Motor neuron (in vitro differentiated cells): ENCODE results near the gene PSMD10. TPM values are rescaled to one million over a fixed set of nuclear protein-coding genes. Genes with fewer than 3 reads are reported as not detected.

Experiments
- ATAC-seq, 8 experiments: fragments of 200-7000 bp; cut with Tn5 transposase; replicated peaks in 6 of 8; 2 replicates each; pipeline ENCODE4 v1.8.0; 2021; ENCODE audit warnings: mild to moderate bottlenecking in 8 of 8, moderate library complexity in 8 of 8
- H3K27ac ChIP-seq, 2 donors: fragments of 250-450 bp; sonication (Bioruptor Pico); 2 replicates each; pipeline ENCODE4 v1.9.0; 2021; ENCODE audit warnings: antibody characterized with exemption in 2 of 2, mild to moderate bottlenecking in 2 of 2, moderate library complexity in 1 of 2
- H3K4me1 ChIP-seq, 2 donors: fragments of 250-450 bp; sonication (Bioruptor Pico); replicated peaks in 1 of 2; 2 replicates each; pipeline ENCODE4 v1.6.1; 2021; ENCODE audit warnings: antibody characterized with exemption in 2 of 2, mild to moderate bottlenecking in 2 of 2, moderate library complexity in 1 of 2
- H3K4me3 ChIP-seq, 5 donors: fragments of 250-450 bp; sonication (Bioruptor Pico); 2 replicates each; pipeline ENCODE4 v1.9.0; 2021; ENCODE audit warnings: antibody characterized with exemption in 5 of 5, mild to moderate bottlenecking in 5 of 5, moderate library complexity in 4 of 5
- WGBS, 10 experiments: fragments of 450-650 bp; shearing (Covaris generic); methylation state at CpG; one replicate each; pipeline ENCODE4 v1.0.0; 2022; 5-methylcytosine and 5-hydroxymethylcytosine counted together
- in situ Hi-C, 9 experiments: fragments of 400-800 bp; cut with MboI; loops; one replicate each; pipeline ENCODE4 v1.15.0; 2021; ENCODE audit warnings: low sequenced_read_pairs in 9 of 9, low pct_unique_long_range_greater_than_20kb in 2 of 9; ENCODE audit not compliant: unreplicated experiment in 9 of 9
- total RNA-seq, 8 experiments: library from RNA; unstranded; fragments of 300-600 nt; gene quantifications; 2 replicates each; pipeline versions ENCODE4 v1.2.3 to v1.2.4, GENCODE V29; 2022

The PSMD10 gene
- total RNA-seq, result 10 to 100 TPM; 44.7 to 97.8 (median 66.6) TPM

GRCh38 chrX:108091264-108091877 lies at the start of gene PSMD10, which contains the start of gene ATG4A:
Gene PSMD10, minus strand, starts transcription at chrX:108091542. Its CDS starts 22 bp downstream, at chrX:108091520.
Gene ATG4A, plus strand, starts transcription at chrX:108091778. Its CDS starts 49 bp downstream, at chrX:108091827.
- ATAC-seq, result peak; percentile 93 to 98 (median 97)
- H3K4me1 ChIP-seq, result no peaks in the 10 kb centered on the region
- WGBS, 10 experiments, result 0 to 57% (median 10%) methylated on average over 1 to 28 of the region's 47 CpGs; no CpG with 5 or more reads in 7 of the 10 experiments
- in situ Hi-C loops, result no loop called here
- peak within 1 kb of the TSS; percentile 44 to 99 (median 56) for H3K4me3 ChIP-seq
- peak within 1 kb of the TSS; percentile 76 to 84 for H3K27ac ChIP-seq

- no peak overlapping the region for H3K27ac ChIP-seq
- in situ Hi-C loops, result no loop called here
- ATAC-seq, result peak in 3 of 8 experiments; percentile 17 to 76 (median 54)
Measured at GRCh38 chrX:108138814-108139702, 47.7 kb upstream of the PSMD10 start.

GRCh38 chrX:108134724-108135123 lies 43.4 kb upstream of the PSMD10 start:
- no peak for ATAC-seq
- no peak overlapping the region for H3K27ac ChIP-seq
- 63 to 100% (median 100%) methylated on average over 1 of the region's 1 CpG; no CpG with 5 or more reads in 7 of the 10 experiments for WGBS, 10 experiments
- no peaks in the 10 kb centered on the region for H3K4me1 ChIP-seq
- in situ Hi-C loops, result no loop called here
- no peak overlapping the region for H3K4me3 ChIP-seq

More at GRCh38 chrX:108138814-108139702, 47.7 kb upstream of the PSMD10 start:
- WGBS, 10 experiments, result 50 to 78% (median 55%) methylated on average over 1 to 5 of the region's 7 CpGs; no CpG with 5 or more reads in 7 of the 10 experiments
- Histone ChIP-seq H3K4me1 (no peaks in the 10 kb centered on the region), H3K4me3 (no peak overlapping the region)

GRCh38 chrX:108132876-108133275 lies 41.5 kb upstream of the PSMD10 start:
- no peaks in the 10 kb centered on the region for H3K4me1 ChIP-seq
- H3K4me3 ChIP-seq, result no peak overlapping the region
- no peak overlapping the region for H3K27ac ChIP-seq
- ATAC-seq, result no peak
- 53 to 100% (median 93%) methylated on average over 1 to 2 of the region's 2 CpGs; no CpG with 5 or more reads in 6 of the 10 experiments for WGBS, 10 experiments
- in situ Hi-C loops, result no loop called here

- in situ Hi-C loops, result no loop called here
- WGBS, 10 experiments, result 60 to 100% (median 89%) methylated on average over 1 to 2 of the region's 8 CpGs; no CpG with 5 or more reads in 6 of the 10 experiments
- H3K27ac ChIP-seq, result no peak overlapping the region
- no peaks in the 10 kb centered on the region for H3K4me1 ChIP-seq
- ATAC-seq, result no peak
- H3K4me3 ChIP-seq, result no peak overlapping the region
Measured at GRCh38 chrX:108132034-108132433, 40.7 kb upstream of the PSMD10 start.

- Histone ChIP-seq H3K4me1 (no peaks in the 10 kb centered on the region), H3K27ac (no peak overlapping the region), H3K4me3 (no peak overlapping the region)
- WGBS, 10 experiments, result 0 to 40% (median 14%) methylated on average over 1 of the region's 2 CpGs; no CpG with 5 or more reads in 7 of the 10 experiments
- in situ Hi-C loops, result no loop called here
- no peak for ATAC-seq
Measured at GRCh38 chrX:108131471-108131870, 40.1 kb upstream of the PSMD10 start.

GRCh38 chrX:108130889-108131288 lies 39.5 kb upstream of the PSMD10 start:
- H3K27ac ChIP-seq, result no peak overlapping the region
- in situ Hi-C loops, result no loop called here
- ATAC-seq, result no peak
- no peak overlapping the region for H3K4me3 ChIP-seq
- no CpG with 5 or more reads among the region's 1 CpG for WGBS, 10 experiments
- no peaks in the 10 kb centered on the region for H3K4me1 ChIP-seq

- in situ Hi-C loops, result no loop called here
- 20 to 40% (median 29%) methylated on average over 1 to 2 of the region's 4 CpGs; no CpG with 5 or more reads in 6 of the 10 experiments for WGBS, 10 experiments
- H3K4me1 ChIP-seq, result no peaks in the 10 kb centered on the region
- H3K4me3 ChIP-seq, result no peak overlapping the region
- no peak overlapping the region for H3K27ac ChIP-seq
- ATAC-seq, result peak in 3 of 8 experiments; percentile 60 to 95 (median 93)
Measured at GRCh38 chrX:108127152-108127551, 35.8 kb upstream of the PSMD10 start.

- H3K4me1 ChIP-seq, result no peaks in the 10 kb centered on the region
- H3K27ac ChIP-seq, result no peak overlapping the region
- 40 to 100% (median 67%) methylated on average over 1 to 2 of the region's 2 CpGs; no CpG with 5 or more reads in 6 of the 10 experiments for WGBS, 10 experiments
- ATAC-seq, result peak in 2 of 8 experiments; percentile 14 to 19
- in situ Hi-C loops, result no loop called here
- H3K4me3 ChIP-seq, result no peak overlapping the region
Measured at GRCh38 chrX:108126661-108127060, 35.3 kb upstream of the PSMD10 start.

GRCh38 chrX:108123591-108124366 lies 32.4 kb upstream of the PSMD10 start:
- 56 to 100% (median 76%) methylated on average over 2 to 3 of the region's 3 CpGs; no CpG with 5 or more reads in 6 of the 10 experiments for WGBS, 10 experiments
- no peak overlapping the region for H3K4me3 ChIP-seq
- ATAC-seq, result no peak
- in situ Hi-C loops, result no loop called here
- no peak overlapping the region for H3K27ac ChIP-seq
- no peaks in the 10 kb centered on the region for H3K4me1 ChIP-seq

GRCh38 chrX:108122748-108123147 lies 31.4 kb upstream of the PSMD10 start:
- 44 to 100% methylated on average over 1 to 2 of the region's 2 CpGs; no CpG with 5 or more reads in 8 of the 10 experiments for WGBS, 10 experiments
- peak in 3 of 8 experiments; percentile 51 to 68 (median 56) for ATAC-seq
- no peaks in the 10 kb centered on the region for H3K4me1 ChIP-seq
- no peak overlapping the region for H3K4me3 ChIP-seq
- in situ Hi-C loops, result no loop called here
- no peak overlapping the region for H3K27ac ChIP-seq

GRCh38 chrX:108121291-108121690 lies 29.9 kb upstream of the PSMD10 start:
- no peak overlapping the region for H3K4me3 ChIP-seq
- in situ Hi-C loops, result no loop called here
- no peak overlapping the region for H3K27ac ChIP-seq
- H3K4me1 ChIP-seq, result no peaks in the 10 kb centered on the region
- ATAC-seq, result no peak
- WGBS, 10 experiments, result 0 to 83% (median 30%) methylated on average over 1 to 2 of the region's 3 CpGs; no CpG with 5 or more reads in 7 of the 10 experiments
